RPMI7951 (cell line): ENCODE results near the gene PDK2. TPM values are rescaled to one million over a fixed set of nuclear protein-coding genes. Genes with fewer than 3 reads are reported as not detected.
A peak's percentile ranks its signal among the peaks of the same experiment; 100 is the strongest.
"Not testable (repeated sequence)": the region's sequence is repeated elsewhere in the genome, so short reads cannot be mapped to it uniquely, and the experiment has no call there.

Source experiments
- DNase-seq: peaks from one replicate; pipeline ENCODE4 v3.0.0-alpha.2; 2012; ENCODE audit warnings: low read depth
- total RNA-seq: library from RNA; depleted of rRNA; stranded (reverse); fragments of >200 nt; shearing (Covaris generic); gene quantifications from 2 replicates; pipeline ENCODE4 v1.2.3, GENCODE V29; 2014

PDK2 gene
- total RNA-seq, 1 experiment from 2014 or later = 19.2 TPM

- DNase-seq = no peak
Measured at GRCh38 chr17:50058296-50058953, 36.7 kb upstream of the PDK2 start.

GRCh38 chr17:50059256-50059655, 35.9 kb upstream of the PDK2 start:
- no peak for DNase-seq

- peak; percentile 79 for DNase-seq
Measured at GRCh38 chr17:50059759-50060273, 35.3 kb upstream of the PDK2 start.

- DNase-seq = peak; percentile 94
Measured at GRCh38 chr17:50060951-50061712, 34.0 kb upstream of the PDK2 start.

- not testable (repeated sequence) for DNase-seq
Measured at GRCh38 chr17:50061713-50062045, 33.5 kb upstream of the PDK2 start.

- peak; percentile 99 for DNase-seq
Measured at GRCh38 chr17:50062293-50063243, 32.6 kb upstream of the PDK2 start.

GRCh38 chr17:50063561-50064252, 31.4 kb upstream of the PDK2 start:
- DNase-seq = peak; percentile 57

- peak; percentile 99 for DNase-seq
Measured at GRCh38 chr17:50064253-50065001, 30.7 kb upstream of the PDK2 start.

- DNase-seq = no peak
Measured at GRCh38 chr17:50065056-50065455, 30.1 kb upstream of the PDK2 start.

- no peak for DNase-seq
Measured at GRCh38 chr17:50066995-50067394, 28.2 kb upstream of the PDK2 start.

GRCh38 chr17:50067996-50068395, 27.2 kb upstream of the PDK2 start:
- DNase-seq = no peak

GRCh38 chr17:50070908-50071680, 24.1 kb upstream of the PDK2 start:
- no peak for DNase-seq

GRCh38 chr17:50071692-50072091, 23.5 kb upstream of the PDK2 start:
- no peak for DNase-seq

GRCh38 chr17:50072130-50072529, 23.0 kb upstream of the PDK2 start:
- DNase-seq = no peak

GRCh38 chr17:50072925-50073324, 22.2 kb upstream of the PDK2 start:
- DNase-seq = no peak

- DNase-seq = no peak
Measured at GRCh38 chr17:50074227-50074626, 20.9 kb upstream of the PDK2 start.

GRCh38 chr17:50075446-50076032, 19.6 kb upstream of the PDK2 start:
- no peak for DNase-seq

GRCh38 chr17:50076221-50076590, 18.9 kb upstream of the PDK2 start:
- DNase-seq = no peak

- no peak for DNase-seq
Measured at GRCh38 chr17:50076591-50077235, 18.4 kb upstream of the PDK2 start.
